Nephron progenitor cell (in vitro differentiated cells): Measurements from ENCODE around the gene ATP23.

Source experiments
- DNase-seq: peaks from one replicate; pipeline ENCODE4 v3.0.0; 2021
- H3K27ac Mint-ChIP-seq: 2 replicates; pipeline ENCODE4 v1.8.0; 2021; ENCODE audit warnings: mild to moderate bottlenecking, moderate library complexity, mixed read lengths
- H3K27me3 Mint-ChIP-seq: 2 replicates; pipeline ENCODE4 v1.8.0; 2021; ENCODE audit warnings: mild to moderate bottlenecking, low read depth, mixed read lengths; ENCODE audit not compliant: poor library complexity
- H3K36me3 Mint-ChIP-seq: 2 replicates; pipeline ENCODE4 v1.8.0; 2021; ENCODE audit warnings: low read depth, mixed read lengths
- H3K4me1 Mint-ChIP-seq: 2 replicates; pipeline ENCODE4 v1.8.0; 2021; ENCODE audit warnings: mixed read lengths
- H3K4me3 Mint-ChIP-seq: 2 replicates; pipeline ENCODE4 v1.8.0; 2021; ENCODE audit warnings: mild to moderate bottlenecking, moderate library complexity, mixed read lengths
- H3K9me3 Mint-ChIP-seq: 2 replicates; pipeline ENCODE4 v1.8.0; 2021; ENCODE audit warnings: mild to moderate bottlenecking, moderate library complexity, mixed read lengths
- CTCF ChIP-seq: fragments of 200-600 bp; sonication (generic); IDR thresholded peaks from 2 replicates; pipeline ENCODE4 v1.5.0; 2021; ENCODE audit warnings: antibody characterized with exemption

The ATP23 gene

DNA sequence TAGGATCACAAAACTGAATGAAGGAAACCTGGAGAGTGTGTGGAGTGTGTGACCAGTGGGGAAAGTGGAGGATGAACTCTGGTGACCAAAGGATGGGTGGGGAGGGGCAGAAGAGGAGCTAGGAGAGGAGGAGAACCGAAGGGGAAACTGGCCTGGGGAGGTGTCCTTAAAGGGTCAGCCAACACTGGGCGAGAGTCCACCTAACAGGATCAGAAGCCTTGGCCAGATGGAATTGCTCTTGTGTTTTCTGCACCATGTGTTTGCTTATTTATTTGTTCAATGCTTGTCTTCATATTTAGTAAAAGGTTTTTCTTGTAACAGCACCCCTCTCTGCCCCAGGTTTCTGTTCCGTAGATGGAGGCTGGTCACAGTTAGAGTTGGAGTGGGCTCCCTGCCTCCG lies 34.5 kb upstream of the ATP23 start:
- no peak overlapping the region for H3K4me3 Mint-ChIP-seq

GRCh38 chr12:57907281-57907680 lies 34.1 kb upstream of the ATP23 start:
- no peaks in the 10 kb centered on the region for H3K36me3 Mint-ChIP-seq
- peaks cover 27% of the 10 kb centered on the region for H3K27me3 Mint-ChIP-seq
- H3K4me1 Mint-ChIP-seq, result peaks cover 6% of the 10 kb centered on the region
- DNase-seq, result no peak
- no peak overlapping the region for H3K27ac Mint-ChIP-seq
- H3K9me3 Mint-ChIP-seq, result no peaks in the 10 kb centered on the region
- TF ChIP-seq CTCF, result no peak
- no peak overlapping the region for H3K4me3 Mint-ChIP-seq

More for the DNA sequence above, 34.5 kb upstream of the ATP23 start:
- Mint-ChIP-seq H3K27ac (no peak overlapping the region), H3K27me3 (peaks cover 27% of the 10 kb centered on the region), H3K4me1 (peaks cover 6% of the 10 kb centered on the region), H3K36me3 (no peaks in the 10 kb centered on the region), H3K9me3 (no peaks in the 10 kb centered on the region)
- no peak for DNase-seq
- TF ChIP-seq CTCF, result no peak

DNA sequence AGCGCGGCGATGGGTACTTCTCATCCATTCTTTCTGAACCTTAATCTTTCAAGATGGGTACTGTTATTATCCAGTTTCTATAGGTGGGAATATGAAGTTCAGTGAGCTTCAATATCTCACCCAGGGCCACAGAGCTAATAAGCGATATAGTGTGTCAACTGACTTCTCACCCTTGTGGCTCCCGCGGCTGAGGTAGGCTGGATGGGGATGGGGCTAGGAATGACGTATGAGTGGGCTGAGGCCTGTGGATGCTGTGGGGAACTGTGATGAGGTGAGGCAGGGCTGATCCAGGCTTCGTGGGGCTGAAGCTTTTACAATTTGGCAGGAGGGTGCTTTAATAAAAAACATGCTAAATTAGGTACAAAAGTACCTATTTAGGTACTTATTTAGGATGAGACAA lies 32.9 kb upstream of the ATP23 start:
- H3K27ac Mint-ChIP-seq, result no peak overlapping the region
- DNase-seq, result no peak

GRCh38 chr12:57909056-57909455 lies 32.3 kb upstream of the ATP23 start:
- H3K4me1 Mint-ChIP-seq, result peaks cover 6% of the 10 kb centered on the region
- no peak overlapping the region for H3K4me3 Mint-ChIP-seq
- H3K27ac Mint-ChIP-seq, result no peak overlapping the region
- no peak for TF ChIP-seq CTCF
- H3K36me3 Mint-ChIP-seq, result no peaks in the 10 kb centered on the region
- peaks cover 34% of the 10 kb centered on the region for H3K27me3 Mint-ChIP-seq
- no peaks in the 10 kb centered on the region for H3K9me3 Mint-ChIP-seq
- no peak for DNase-seq

More for the DNA sequence above, 32.9 kb upstream of the ATP23 start:
- no peaks in the 10 kb centered on the region for H3K36me3 Mint-ChIP-seq
- H3K9me3 Mint-ChIP-seq, result no peaks in the 10 kb centered on the region
- TF ChIP-seq CTCF, result no peak
- H3K4me1 Mint-ChIP-seq, result peaks cover 6% of the 10 kb centered on the region
- no peak overlapping the region for H3K4me3 Mint-ChIP-seq
- peaks cover 32% of the 10 kb centered on the region for H3K27me3 Mint-ChIP-seq

DNA sequence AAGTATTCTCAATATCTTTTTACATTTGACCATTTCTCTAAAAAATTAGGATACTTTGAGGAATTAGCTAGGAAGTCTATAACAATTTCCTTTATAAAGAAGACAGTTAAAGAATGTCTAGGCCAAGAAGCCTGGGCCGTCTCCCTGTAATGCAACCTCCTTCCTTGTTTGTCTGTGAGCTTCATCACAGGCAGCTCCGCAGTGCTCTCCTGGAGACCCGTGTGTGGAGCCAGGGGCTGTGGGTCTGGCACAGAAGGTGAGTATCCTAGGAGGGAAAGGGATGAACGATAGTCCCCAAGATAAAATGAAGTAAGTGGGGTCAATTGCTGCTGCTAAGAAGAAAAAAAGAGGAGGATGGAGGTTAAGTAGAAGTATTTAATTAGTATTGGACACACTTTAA lies 31.8 kb upstream of the ATP23 start:
- Mint-ChIP-seq H3K4me3 (no peak overlapping the region), H3K27me3 (peaks cover 34% of the 10 kb centered on the region), H3K27ac (no peak overlapping the region), H3K9me3 (no peaks in the 10 kb centered on the region), H3K36me3 (no peaks in the 10 kb centered on the region), H3K4me1 (peaks cover 6% of the 10 kb centered on the region)
- DNase-seq, result no peak
- TF ChIP-seq CTCF, result no peak

DNA sequence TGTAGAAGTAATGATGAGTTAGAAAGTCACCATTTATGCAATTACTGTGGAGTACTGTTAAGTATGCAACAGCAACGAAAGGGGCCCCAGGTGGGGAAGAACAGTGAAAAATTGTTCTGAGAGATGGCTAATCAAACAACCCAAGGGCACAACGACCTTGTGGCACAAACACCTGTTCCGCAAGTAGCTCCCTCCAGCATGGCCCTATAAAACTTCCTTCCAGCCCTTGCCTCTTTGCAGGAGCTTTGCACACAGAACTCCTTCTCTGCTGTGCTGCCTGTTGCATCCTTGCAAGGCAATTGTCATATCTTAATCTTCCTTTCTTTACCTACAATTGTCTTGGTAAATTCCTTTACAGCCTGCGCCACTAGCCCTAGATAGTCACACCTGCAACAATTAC lies 23.2 kb upstream of the ATP23 start:
- no peak overlapping the region for H3K27ac Mint-ChIP-seq
- peaks cover 7% of the 10 kb centered on the region for H3K9me3 Mint-ChIP-seq
- no peak for TF ChIP-seq CTCF
- peaks cover 38% of the 10 kb centered on the region for H3K27me3 Mint-ChIP-seq
- H3K4me1 Mint-ChIP-seq, result no peaks in the 10 kb centered on the region
- H3K4me3 Mint-ChIP-seq, result no peak overlapping the region
- H3K36me3 Mint-ChIP-seq, result no peaks in the 10 kb centered on the region
- DNase-seq, result no peak
